Measurements from ENCODE around the gene DR1.

Gene DR1

GRCh38 chr1:93328809-93329760 lies 16.6 kb upstream of the DR1 start:
- intact Hi-C loops (cut with micrococcal nuclease): no loop called here
- no peaks in the 10 kb centered on the region for H3K27me3 Mint-ChIP-seq

GRCh38 chr1:93330196-93330595 lies 15.5 kb upstream of the DR1 start:
- no peaks in the 10 kb centered on the region for H3K9me3 Mint-ChIP-seq
- no peak overlapping the region for H3K4me3 Mint-ChIP-seq
- peaks cover 5% of the 10 kb centered on the region for H3K4me1 Mint-ChIP-seq (ENCODE audit: low read depth)
- no peaks in the 10 kb centered on the region for H3K27me3 Mint-ChIP-seq
- peaks cover 13% of the 10 kb centered on the region for H3K36me3 Mint-ChIP-seq (ENCODE audit: low read depth)
- no peak overlapping the region for H3K27ac Mint-ChIP-seq
- intact Hi-C loops (cut with micrococcal nuclease): no loop called here

More at GRCh38 chr1:93328809-93329760, 16.6 kb upstream of the DR1 start:
- Mint-ChIP-seq H3K27ac (no peak overlapping the region), H3K36me3 (ENCODE audit: low read depth) (peaks cover 12% of the 10 kb centered on the region), H3K4me1 (ENCODE audit: low read depth) (peaks cover 5% of the 10 kb centered on the region), H3K4me3 (no peak overlapping the region), H3K9me3 (no peaks in the 10 kb centered on the region)

- no peak overlapping the region for H3K27ac Mint-ChIP-seq
- H3K4me1 Mint-ChIP-seq (ENCODE audit: low read depth): peaks cover 5% of the 10 kb centered on the region
- H3K4me3 Mint-ChIP-seq: no peak overlapping the region
- H3K36me3 Mint-ChIP-seq (ENCODE audit: low read depth): peaks cover 13% of the 10 kb centered on the region
- no peaks in the 10 kb centered on the region for H3K9me3 Mint-ChIP-seq
- intact Hi-C loops (cut with micrococcal nuclease): no loop called here
- no peaks in the 10 kb centered on the region for H3K27me3 Mint-ChIP-seq
Observed at GRCh38 chr1:93330617-93331016, 15.1 kb upstream of the DR1 start.

- intact Hi-C loops (cut with micrococcal nuclease): no loop called here
- Mint-ChIP-seq H3K36me3 (ENCODE audit: low read depth) (peaks cover 13% of the 10 kb centered on the region), H3K9me3 (no peaks in the 10 kb centered on the region), H3K4me3 (no peak overlapping the region), H3K27me3 (no peaks in the 10 kb centered on the region), H3K27ac (no peak overlapping the region), H3K4me1 (ENCODE audit: low read depth) (peaks cover 8% of the 10 kb centered on the region)
Observed at GRCh38 chr1:93331412-93331811, 14.3 kb upstream of the DR1 start.

DNA sequence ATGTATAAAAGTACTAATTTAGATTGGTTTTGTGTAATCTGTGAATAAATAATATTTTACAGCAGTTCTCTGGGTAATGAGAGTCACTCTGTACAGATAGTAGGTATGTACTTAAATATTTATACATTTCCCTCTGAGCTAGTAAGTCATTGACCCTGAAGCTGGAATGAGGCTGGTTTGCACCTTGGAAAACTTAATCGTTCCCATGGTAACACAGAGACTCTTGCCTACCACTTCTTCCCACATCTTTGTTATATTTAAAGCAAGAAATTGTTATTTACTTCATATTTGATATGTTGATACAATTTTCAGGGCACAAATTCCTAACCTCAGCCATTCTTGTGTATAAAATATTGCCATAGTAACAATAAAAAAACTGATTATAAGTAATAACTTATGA lies 13.3 kb upstream of the DR1 start:
- Mint-ChIP-seq H3K27ac (no peak overlapping the region), H3K4me1 (ENCODE audit: low read depth) (peaks cover 13% of the 10 kb centered on the region), H3K9me3 (no peaks in the 10 kb centered on the region), H3K4me3 (no peak overlapping the region), H3K36me3 (ENCODE audit: low read depth) (peaks cover 13% of the 10 kb centered on the region), H3K27me3 (no peaks in the 10 kb centered on the region)
- intact Hi-C loops (cut with micrococcal nuclease): no loop called here

GRCh38 chr1:93338387-93339146 lies 7.1 kb upstream of the DR1 start:
- H3K36me3 Mint-ChIP-seq (ENCODE audit: low read depth): peaks cover 24% of the 10 kb centered on the region
- H3K27me3 Mint-ChIP-seq: no peaks in the 10 kb centered on the region
- H3K4me3 Mint-ChIP-seq: no peak overlapping the region
- no peak overlapping the region for H3K27ac Mint-ChIP-seq
- no peaks in the 10 kb centered on the region for H3K9me3 Mint-ChIP-seq
- H3K4me1 Mint-ChIP-seq (ENCODE audit: low read depth): peaks cover 13% of the 10 kb centered on the region
- intact Hi-C loops (cut with micrococcal nuclease): loop anchor here (5.0 kb wide), 1 partner anchor 34 kb away; no protein-coding TSS in a partner anchor

GRCh38 chr1:93339171-93339697 lies 6.5 kb upstream of the DR1 start:
- no peaks in the 10 kb centered on the region for H3K27me3 Mint-ChIP-seq
- H3K9me3 Mint-ChIP-seq: no peaks in the 10 kb centered on the region
- H3K27ac Mint-ChIP-seq: no peak overlapping the region
- peaks cover 13% of the 10 kb centered on the region for H3K4me1 Mint-ChIP-seq (ENCODE audit: low read depth)
- H3K4me3 Mint-ChIP-seq: no peak overlapping the region
- peaks cover 18% of the 10 kb centered on the region for H3K36me3 Mint-ChIP-seq (ENCODE audit: low read depth)
- intact Hi-C loops (cut with micrococcal nuclease): loop anchor here (5.0 kb wide), 1 partner anchor 33 kb away; no protein-coding TSS in a partner anchor

GRCh38 chr1:93340090-93340489 lies 5.6 kb upstream of the DR1 start:
- Mint-ChIP-seq H3K36me3 (ENCODE audit: low read depth) (peaks cover 18% of the 10 kb centered on the region), H3K4me1 (ENCODE audit: low read depth) (peaks cover 13% of the 10 kb centered on the region), H3K4me3 (no peak overlapping the region), H3K27ac (no peak overlapping the region), H3K27me3 (no peaks in the 10 kb centered on the region), H3K9me3 (no peaks in the 10 kb centered on the region)
- intact Hi-C loops (cut with micrococcal nuclease): loop anchor here (5.0 to 10.0 kb wide), 2 partner anchors 38 to 265 kb away; partner anchors contain the start of gene MTF2

DNA sequence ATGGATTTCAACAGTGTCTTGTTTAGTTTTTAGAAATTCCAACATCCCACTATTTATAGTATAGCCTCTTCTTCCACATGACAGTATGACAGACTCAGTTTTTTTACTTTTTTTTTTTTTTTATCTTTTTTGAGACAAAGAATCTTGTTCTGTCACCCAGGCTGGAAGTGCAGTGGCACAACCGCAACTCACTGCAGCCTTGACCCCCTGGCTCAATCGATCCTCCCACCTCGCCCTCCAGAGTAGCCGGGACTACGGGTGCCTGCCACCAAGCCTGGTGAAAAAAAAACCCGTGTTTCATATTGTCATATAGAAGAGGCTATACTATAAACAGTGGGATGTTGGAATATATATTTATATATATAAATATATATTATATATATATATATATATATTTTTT lies 1.2 kb upstream of the DR1 start:
- Mint-ChIP-seq H3K9me3 (no peaks in the 10 kb centered on the region), H3K4me1 (ENCODE audit: low read depth) (no peaks in the 10 kb centered on the region), H3K36me3 (ENCODE audit: low read depth) (peaks cover 17% of the 10 kb centered on the region), H3K4me3 (no peak overlapping the region), H3K27me3 (no peaks in the 10 kb centered on the region), H3K27ac (peak overlapping the region; percentile 98)
- intact Hi-C loops (cut with micrococcal nuclease): loop anchor here (5.0 to 10.0 kb wide), 2 partner anchors 42 to 270 kb away; partner anchors contain the start of gene MTF2

GRCh38 chr1:93344886-93345632 lies 648 bp upstream of the DR1 start:
- no peaks in the 10 kb centered on the region for H3K9me3 Mint-ChIP-seq
- peak overlapping the region; percentile 98 for H3K27ac Mint-ChIP-seq
- peaks cover 17% of the 10 kb centered on the region for H3K36me3 Mint-ChIP-seq (ENCODE audit: low read depth)
- no peaks in the 10 kb centered on the region for H3K4me1 Mint-ChIP-seq (ENCODE audit: low read depth)
- H3K27me3 Mint-ChIP-seq: no peaks in the 10 kb centered on the region
- intact Hi-C loops (cut with micrococcal nuclease): loop anchor here (1.0 to 10.0 kb wide), 4 partner anchors 28 to 270 kb away; partner anchors contain the start of genes CCDC18, MTF2 and TMED5
- H3K4me3 Mint-ChIP-seq: peak overlapping the region; percentile 99

DNA sequence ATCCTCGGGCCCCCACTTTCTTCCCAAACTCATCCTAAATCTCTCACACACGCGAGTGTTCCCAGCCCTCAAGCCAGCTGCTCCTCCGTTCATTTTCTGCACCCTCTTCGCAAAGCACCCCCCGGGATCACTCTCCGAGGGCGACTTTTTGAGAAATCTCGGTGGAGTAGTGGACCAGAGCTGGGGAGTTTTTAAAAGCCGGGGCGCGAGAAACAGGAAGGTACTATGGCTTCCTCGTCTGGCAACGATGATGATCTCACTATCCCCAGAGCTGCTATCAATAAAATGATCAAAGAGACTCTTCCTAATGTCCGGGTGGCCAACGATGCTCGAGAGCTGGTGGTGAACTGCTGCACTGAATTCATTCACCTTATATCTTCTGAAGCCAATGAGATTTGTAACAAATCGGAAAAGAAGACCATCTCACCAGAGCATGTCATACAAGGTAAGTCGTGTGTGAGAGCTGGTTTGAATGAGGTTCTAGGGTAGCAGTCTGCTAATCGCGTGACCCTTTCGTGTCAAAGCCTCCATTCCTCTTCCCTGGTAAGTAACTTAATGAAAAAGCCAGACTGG lies 800 bp downstream of the DR1 start:
- no peaks in the 10 kb centered on the region for H3K4me1 Mint-ChIP-seq (ENCODE audit: low read depth)
- intact Hi-C loops (cut with micrococcal nuclease): loop anchor here (2.0 to 10.0 kb wide), 3 partner anchors 164 to 500 kb away; partner anchors contain the start of genes CCDC18, MTF2 and TMED5
- peak overlapping the region; percentile 98 for H3K27ac Mint-ChIP-seq
- peak overlapping the region; percentile 99 for H3K4me3 Mint-ChIP-seq
- peaks cover 17% of the 10 kb centered on the region for H3K36me3 Mint-ChIP-seq (ENCODE audit: low read depth)
- H3K27me3 Mint-ChIP-seq: no peaks in the 10 kb centered on the region
- H3K9me3 Mint-ChIP-seq: no peaks in the 10 kb centered on the region

DNA sequence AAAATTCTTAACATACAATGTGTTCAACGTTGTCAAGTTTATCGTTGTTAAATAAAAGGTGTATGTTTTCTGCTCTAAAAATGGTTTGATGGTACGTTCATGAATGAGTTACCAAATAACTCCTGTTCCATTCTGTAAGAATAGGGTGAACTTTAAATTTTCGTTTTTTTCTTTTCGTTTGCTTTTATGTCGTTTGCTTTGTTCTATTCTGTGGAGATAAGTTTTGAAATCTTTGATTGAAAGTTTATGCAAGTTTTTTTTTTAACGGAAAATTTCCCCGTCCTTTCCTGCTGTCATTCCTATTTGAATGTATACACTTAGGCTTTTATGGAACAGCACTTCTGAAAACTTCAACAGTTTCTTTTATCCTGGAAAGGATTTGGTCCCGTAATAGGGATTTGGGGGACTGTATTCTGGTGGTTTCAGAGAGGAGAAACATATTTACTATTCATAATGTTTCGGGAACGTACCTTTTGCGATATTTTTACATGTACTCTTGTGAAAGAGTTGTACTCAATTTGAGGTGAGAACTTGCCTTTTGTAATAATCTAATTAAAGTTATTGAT lies 1.7 kb downstream of the DR1 start:
- intact Hi-C loops (cut with micrococcal nuclease): loop anchor here (2.0 to 10.0 kb wide), 3 partner anchors 165 to 499 kb away; partner anchors contain the start of genes CCDC18, MTF2 and TMED5
- Mint-ChIP-seq H3K4me3 (peak overlapping the region; percentile 99), H3K4me1 (ENCODE audit: low read depth) (no peaks in the 10 kb centered on the region), H3K36me3 (ENCODE audit: low read depth) (peaks cover 17% of the 10 kb centered on the region), H3K27ac (peak overlapping the region; percentile 98), H3K27me3 (no peaks in the 10 kb centered on the region), H3K9me3 (no peaks in the 10 kb centered on the region)
